GM21367 (cell line): ENCODE data around the gene SRRM2.
"Not testable (repeated sequence)": the region's sequence is repeated elsewhere in the genome, so short reads cannot be mapped to it uniquely, and the experiment has no call there.

ENCODE experiments used
- ATAC-seq: cut with Tn5 transposase; IDR thresholded peaks from one replicate; pipeline ENCODE4 v1.9.1; 2021; ENCODE audit not compliant: unreplicated experiment

SRRM2 gene

GRCh38 chr16:2713985-2714774, 38.3 kb upstream of the SRRM2 start:
- ATAC-seq, result no peak

GRCh38 chr16:2715064-2715463, 37.4 kb upstream of the SRRM2 start:
- no peak for ATAC-seq

- no peak for ATAC-seq
These were observed 36.9 kb upstream of the SRRM2 start for GRCh38 chr16:2715519-2715918.

GRCh38 chr16:2715966-2716885, 36.2 kb upstream of the SRRM2 start:
- ATAC-seq, result no peak

- no peak for ATAC-seq
These were observed 35.5 kb upstream of the SRRM2 start for GRCh38 chr16:2716948-2717347.

- ATAC-seq, result no peak
These were observed 34.8 kb upstream of the SRRM2 start for GRCh38 chr16:2717383-2718263.

GRCh38 chr16:2719328-2720063, 32.9 kb upstream of the SRRM2 start:
- no peak for ATAC-seq

GRCh38 chr16:2720064-2720457, 32.4 kb upstream of the SRRM2 start, which contains the start of gene PRSS27:
Gene PRSS27, minus strand, starts transcription at chr16:2720224. Its CDS starts 64 bp downstream, at chr16:2720160.
- ATAC-seq, result no peak

- ATAC-seq, result peak; percentile 69
These were observed 31.5 kb upstream of the SRRM2 start for GRCh38 chr16:2720719-2721633.

GRCh38 chr16:2721634-2722173, 30.7 kb upstream of the SRRM2 start:
- ATAC-seq, result not testable (repeated sequence)

GRCh38 chr16:2724088-2724676, 28.3 kb upstream of the SRRM2 start:
- no peak for ATAC-seq

GRCh38 chr16:2724816-2725348, 27.6 kb upstream of the SRRM2 start:
- no peak for ATAC-seq

- ATAC-seq, result no peak
These were observed 25.5 kb upstream of the SRRM2 start for GRCh38 chr16:2726923-2727322.

GRCh38 chr16:2728034-2728433, 24.4 kb upstream of the SRRM2 start:
- no peak for ATAC-seq

GRCh38 chr16:2734844-2735515, 17.5 kb upstream of the SRRM2 start:
- ATAC-seq, result no peak

- ATAC-seq, result no peak
These were observed 15.8 kb upstream of the SRRM2 start for GRCh38 chr16:2736476-2737237.

- no peak for ATAC-seq
These were observed 15.2 kb upstream of the SRRM2 start for GRCh38 chr16:2737238-2737605.
